Measurements from ENCODE around the gene CADPS2.

CADPS2 gene

DNA sequence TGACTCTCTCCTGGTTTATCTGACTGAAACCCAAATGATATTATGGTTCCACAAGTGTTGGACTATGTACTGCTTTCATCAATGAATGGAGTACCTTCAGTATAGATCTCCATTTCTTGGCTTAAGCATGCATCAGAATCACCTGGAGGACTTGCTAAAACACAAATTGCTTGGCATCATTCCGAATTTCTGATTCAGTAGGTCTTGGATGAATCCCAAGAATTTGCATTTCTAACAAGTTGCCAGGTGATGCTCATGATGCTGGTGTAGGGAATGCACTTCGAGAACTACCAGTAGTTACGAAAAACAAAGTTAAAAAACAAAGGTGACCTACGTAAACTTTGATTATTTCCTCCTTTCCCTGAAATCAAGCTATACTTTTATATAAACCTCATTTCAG lies 462.7 kb downstream of the CADPS2 start:
- DNase-seq (ENCODE audit: extremely low read depth, low read depth), result no peak
- TF ChIP-seq, protein P1, sequence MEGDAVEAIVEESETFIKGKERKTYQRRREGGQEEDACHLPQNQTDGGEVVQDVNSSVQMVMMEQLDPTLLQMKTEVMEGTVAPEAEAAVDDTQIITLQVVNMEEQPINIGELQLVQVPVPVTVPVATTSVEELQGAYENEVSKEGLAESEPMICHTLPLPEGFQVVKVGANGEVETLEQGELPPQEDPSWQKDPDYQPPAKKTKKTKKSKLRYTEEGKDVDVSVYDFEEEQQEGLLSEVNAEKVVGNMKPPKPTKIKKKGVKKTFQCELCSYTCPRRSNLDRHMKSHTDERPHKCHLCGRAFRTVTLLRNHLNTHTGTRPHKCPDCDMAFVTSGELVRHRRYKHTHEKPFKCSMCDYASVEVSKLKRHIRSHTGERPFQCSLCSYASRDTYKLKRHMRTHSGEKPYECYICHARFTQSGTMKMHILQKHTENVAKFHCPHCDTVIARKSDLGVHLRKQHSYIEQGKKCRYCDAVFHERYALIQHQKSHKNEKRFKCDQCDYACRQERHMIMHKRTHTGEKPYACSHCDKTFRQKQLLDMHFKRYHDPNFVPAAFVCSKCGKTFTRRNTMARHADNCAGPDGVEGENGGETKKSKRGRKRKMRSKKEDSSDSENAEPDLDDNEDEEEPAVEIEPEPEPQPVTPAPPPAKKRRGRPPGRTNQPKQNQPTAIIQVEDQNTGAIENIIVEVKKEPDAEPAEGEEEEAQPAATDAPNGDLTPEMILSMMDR (IDR thresholded peaks at IDR 0.05; ENCODE audit: low read depth, low read length, missing control alignments), result no peak
- no peak overlapping the region for H3K4me3 ChIP-seq (replicated peaks; ENCODE audit: low read depth, low read length)

DNA sequence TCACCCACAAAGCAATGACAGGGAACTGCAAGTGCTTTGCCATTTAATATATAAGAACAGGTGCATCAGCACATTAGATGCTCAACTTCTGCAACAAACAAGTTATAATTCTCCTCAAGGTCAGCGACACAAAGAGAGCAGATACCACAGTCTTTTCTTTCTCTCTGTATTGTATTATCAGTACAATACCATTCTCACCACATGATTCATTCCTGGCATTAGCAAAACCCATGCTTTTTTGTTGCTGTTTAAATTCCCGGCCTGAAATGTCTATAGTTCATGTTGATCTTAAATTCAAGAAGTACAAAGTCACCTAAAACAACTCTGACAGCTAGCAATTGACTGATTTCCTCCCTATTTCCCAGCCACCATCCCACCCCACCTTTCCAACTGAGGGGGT lies 469.9 kb downstream of the CADPS2 start:
- TF ChIP-seq, protein P1 (IDR thresholded peaks at IDR 0.05; ENCODE audit: low read depth, low read length, missing control alignments), result no peak

DNA sequence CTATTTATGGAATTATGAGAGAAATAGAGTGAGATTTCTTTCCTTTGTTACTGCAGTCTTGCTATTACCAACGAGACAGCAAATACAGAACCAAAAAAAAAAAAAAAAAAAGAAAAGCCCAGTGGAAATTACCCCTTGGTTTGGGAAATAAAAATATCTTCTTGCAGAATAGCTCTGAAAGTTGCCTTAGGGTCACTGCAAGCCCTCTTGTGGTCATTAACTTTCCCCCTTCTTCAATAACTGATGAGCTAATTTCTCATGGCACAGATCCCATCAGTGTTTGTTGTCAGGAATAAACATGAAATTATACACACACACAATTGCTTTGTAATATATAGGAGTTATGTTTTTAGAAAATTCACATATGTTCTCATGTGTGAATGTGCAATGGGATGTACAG lies 470.8 kb downstream of the CADPS2 start:
- no peak overlapping the region for H3K4me3 ChIP-seq (replicated peaks; ENCODE audit: low read depth, low read length)
- TF ChIP-seq, protein P1 (IDR thresholded peaks at IDR 0.05; ENCODE audit: low read depth, low read length, missing control alignments), result no peak
- no peak for DNase-seq (ENCODE audit: extremely low read depth, low read depth)

More for the DNA sequence above, 469.9 kb downstream of the CADPS2 start:
- no peak for DNase-seq (ENCODE audit: extremely low read depth, low read depth)
- no peak overlapping the region for H3K4me3 ChIP-seq (replicated peaks; ENCODE audit: low read depth, low read length)

DNA sequence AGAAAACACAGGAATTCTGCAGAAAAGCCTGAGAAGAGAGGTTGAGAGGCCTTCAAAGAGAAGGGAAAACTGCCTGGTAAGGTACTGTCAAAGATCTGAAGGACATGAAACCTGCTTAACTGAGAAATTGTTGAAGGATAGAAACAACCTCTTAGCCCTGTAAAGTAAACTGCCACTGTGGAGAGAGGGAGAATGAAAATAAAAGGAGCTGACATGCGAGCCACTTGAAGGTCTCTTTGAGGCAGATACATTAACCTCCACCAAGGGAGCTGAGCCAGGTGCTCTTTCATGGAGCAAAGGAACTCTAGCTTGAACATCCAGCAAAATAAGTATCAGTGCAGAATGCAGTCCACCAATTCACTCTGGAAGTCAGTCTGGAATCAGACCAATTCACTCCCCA lies 472.9 kb downstream of the CADPS2 start:
- no peak for DNase-seq (ENCODE audit: extremely low read depth, low read depth)
- TF ChIP-seq, protein P1 (IDR thresholded peaks at IDR 0.05; ENCODE audit: low read depth, low read length, missing control alignments), result no peak

DNA sequence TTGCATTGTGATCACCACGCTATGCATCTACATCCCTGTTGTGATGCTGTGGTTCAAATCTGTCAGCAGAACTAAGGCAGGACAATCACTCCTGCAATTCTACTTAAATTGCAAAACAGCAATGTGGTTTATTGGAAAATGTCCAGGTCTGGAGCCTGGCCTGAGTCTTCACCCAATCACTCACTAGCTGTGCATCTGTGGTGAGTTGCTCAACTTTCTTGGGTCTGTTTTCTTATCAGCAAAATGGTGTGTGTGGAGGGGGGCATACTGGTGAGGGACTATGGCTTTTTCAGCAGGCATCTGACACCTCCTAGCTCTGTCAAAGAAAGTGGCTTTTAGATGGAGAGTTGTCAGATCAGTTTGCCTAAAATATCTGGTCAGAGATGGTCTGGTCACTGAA lies 473.4 kb downstream of the CADPS2 start:
- H3K4me3 ChIP-seq (replicated peaks; ENCODE audit: low read depth, low read length), result no peak overlapping the region
- TF ChIP-seq, protein P1 (IDR thresholded peaks at IDR 0.05; ENCODE audit: low read depth, low read length, missing control alignments), result no peak
- no peak for DNase-seq (ENCODE audit: extremely low read depth, low read depth)

More for the DNA sequence above, 472.9 kb downstream of the CADPS2 start:
- no peak overlapping the region for H3K4me3 ChIP-seq (replicated peaks; ENCODE audit: low read depth, low read length)

DNA sequence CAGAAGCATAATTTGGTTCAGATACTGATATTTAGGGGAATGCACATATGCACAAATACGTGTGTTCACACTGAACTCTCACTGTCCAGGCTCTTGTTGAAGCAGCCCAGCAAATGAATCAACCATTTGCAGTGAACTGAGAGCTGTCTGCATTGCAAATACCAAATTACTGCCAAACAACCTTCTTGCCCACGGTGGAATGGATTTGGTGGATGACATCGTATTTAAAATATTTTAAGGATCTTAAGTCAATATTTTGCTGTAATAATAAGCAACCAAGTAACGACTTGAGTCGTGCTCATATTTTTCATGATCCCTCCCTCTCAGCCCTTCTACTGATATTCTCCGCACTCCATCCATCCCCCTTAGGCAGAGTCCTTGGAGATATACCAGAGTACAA lies 473.8 kb downstream of the CADPS2 start:
- DNase-seq (ENCODE audit: extremely low read depth, low read depth), result no peak
- TF ChIP-seq, protein P1 (IDR thresholded peaks at IDR 0.05; ENCODE audit: low read depth, low read length, missing control alignments), result no peak
- no peak overlapping the region for H3K4me3 ChIP-seq (replicated peaks; ENCODE audit: low read depth, low read length)

DNA sequence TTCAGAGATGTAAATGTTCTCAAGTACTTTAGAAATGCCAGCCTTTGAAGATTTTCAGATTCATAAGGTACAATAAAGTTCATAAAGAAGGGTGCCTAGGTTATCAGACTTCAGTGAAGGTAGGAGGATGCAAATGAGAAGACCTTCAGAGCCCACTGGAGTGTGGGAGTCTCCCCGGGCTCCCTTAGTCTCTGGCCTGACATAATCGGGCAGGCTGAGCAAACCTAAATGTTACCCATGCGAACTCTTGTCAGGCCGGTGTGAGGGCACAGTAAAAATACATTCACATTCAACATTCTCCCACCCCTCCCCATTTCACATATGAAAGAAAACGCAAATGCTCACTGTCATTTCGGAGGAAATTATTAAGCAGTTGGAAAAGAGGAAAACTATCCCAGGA lies 479.1 kb downstream of the CADPS2 start:
- TF ChIP-seq, protein P1 (IDR thresholded peaks at IDR 0.05; ENCODE audit: low read depth, low read length, missing control alignments), result no peak
- DNase-seq (ENCODE audit: extremely low read depth, low read depth), result no peak
- H3K4me3 ChIP-seq (replicated peaks; ENCODE audit: low read depth, low read length), result no peak overlapping the region
